GM21515 (cell line): ENCODE data around the gene CDKAL1.
"Not testable (repeated sequence)": the region's sequence is repeated elsewhere in the genome, so short reads cannot be mapped to it uniquely, and the experiment has no call there.

Experiments used
- ATAC-seq: cut with Tn5 transposase; IDR thresholded peaks from one replicate; pipeline ENCODE4 v1.9.1; 2021; ENCODE audit not compliant: unreplicated experiment

Gene CDKAL1

GRCh38 chr6:21049148-21049547 lies 514.9 kb downstream of the CDKAL1 start:
- ATAC-seq, result no peak

- ATAC-seq, result no peak
Observed at GRCh38 chr6:21049572-21049971, 515.3 kb downstream of the CDKAL1 start.

DNA sequence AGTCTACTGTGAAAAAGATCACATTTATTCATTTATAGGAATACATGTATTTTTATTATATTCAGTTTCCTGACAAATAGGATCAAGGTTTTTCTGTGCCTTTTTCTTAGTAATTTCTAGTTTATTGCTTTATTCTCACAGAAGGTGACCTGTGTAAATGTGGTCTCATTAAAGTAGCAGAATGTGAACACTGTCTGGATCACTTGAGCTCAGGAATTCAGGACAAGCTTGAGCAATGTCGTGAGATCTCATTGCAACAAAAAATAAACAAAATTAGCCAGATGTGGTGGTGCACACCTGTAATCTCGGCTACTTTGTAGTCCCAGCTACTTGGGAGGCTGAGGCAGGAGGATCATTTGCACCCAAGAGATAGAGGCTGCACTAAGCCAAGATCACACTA lies 516.7 kb downstream of the CDKAL1 start:
- no peak for ATAC-seq

- ATAC-seq, result no peak
Observed at GRCh38 chr6:21051777-21052176, 517.5 kb downstream of the CDKAL1 start.

GRCh38 chr6:21053612-21054011 lies 519.4 kb downstream of the CDKAL1 start:
- no peak for ATAC-seq

GRCh38 chr6:21055480-21055879 lies 521.2 kb downstream of the CDKAL1 start:
- not testable (repeated sequence) for ATAC-seq

- no peak for ATAC-seq
Observed at GRCh38 chr6:21061892-21062291, 527.6 kb downstream of the CDKAL1 start.

- no peak for ATAC-seq
Observed at GRCh38 chr6:21064756-21065340, 530.6 kb downstream of the CDKAL1 start.

DNA sequence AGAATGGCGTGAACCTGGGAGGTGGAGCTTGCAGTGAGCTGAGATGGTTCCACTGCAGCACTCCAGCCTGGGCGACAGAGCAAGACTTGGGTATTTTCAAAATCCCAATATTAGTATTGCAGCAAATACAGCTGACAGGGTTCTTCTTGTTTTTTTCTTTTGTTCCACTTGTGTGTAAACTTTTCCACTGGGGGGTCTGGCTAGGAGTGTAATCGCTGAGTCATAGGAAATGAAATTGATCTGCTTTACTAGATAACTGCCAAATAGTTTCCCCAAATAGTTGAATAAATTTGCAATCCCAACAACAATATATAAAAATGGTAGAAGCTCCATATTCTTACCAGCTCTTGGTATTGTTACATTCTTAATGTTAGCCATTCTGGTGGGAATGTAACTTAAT lies 533.3 kb downstream of the CDKAL1 start:
- ATAC-seq, result no peak

GRCh38 chr6:21070620-21071019 lies 536.4 kb downstream of the CDKAL1 start:
- no peak for ATAC-seq

DNA sequence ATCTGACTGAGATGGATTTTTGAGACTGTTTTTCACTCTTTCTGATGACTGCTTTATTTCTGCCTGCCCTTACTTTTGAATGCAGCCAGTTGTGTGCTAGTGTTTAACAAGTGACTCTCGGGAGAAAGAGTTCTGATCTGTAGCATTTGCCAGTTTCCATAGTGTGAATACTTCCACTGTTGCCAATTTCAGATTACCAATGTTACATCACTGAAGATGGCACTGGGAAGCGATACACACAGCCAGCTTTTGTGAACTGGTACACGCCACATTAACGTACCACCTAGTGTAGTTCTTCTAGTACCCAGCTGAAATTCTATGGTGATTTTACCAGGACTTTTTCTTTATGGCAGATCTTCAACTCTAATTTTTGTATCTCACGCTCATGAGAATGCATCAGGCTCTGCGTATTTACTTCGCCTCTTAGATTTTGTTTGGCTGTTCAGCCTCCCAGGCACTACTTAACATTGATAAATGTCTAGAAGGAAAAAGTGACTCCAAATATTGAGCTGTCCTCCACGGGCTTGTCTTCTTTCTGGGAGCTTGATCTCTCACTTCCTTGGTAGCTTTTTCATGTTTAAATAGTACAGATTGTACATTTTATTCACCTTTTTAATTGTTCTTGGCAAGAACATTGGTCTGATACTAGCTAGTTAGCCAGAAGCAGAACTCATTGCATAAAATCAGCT lies 537.7 kb downstream of the CDKAL1 start:
- ATAC-seq, result no peak

DNA sequence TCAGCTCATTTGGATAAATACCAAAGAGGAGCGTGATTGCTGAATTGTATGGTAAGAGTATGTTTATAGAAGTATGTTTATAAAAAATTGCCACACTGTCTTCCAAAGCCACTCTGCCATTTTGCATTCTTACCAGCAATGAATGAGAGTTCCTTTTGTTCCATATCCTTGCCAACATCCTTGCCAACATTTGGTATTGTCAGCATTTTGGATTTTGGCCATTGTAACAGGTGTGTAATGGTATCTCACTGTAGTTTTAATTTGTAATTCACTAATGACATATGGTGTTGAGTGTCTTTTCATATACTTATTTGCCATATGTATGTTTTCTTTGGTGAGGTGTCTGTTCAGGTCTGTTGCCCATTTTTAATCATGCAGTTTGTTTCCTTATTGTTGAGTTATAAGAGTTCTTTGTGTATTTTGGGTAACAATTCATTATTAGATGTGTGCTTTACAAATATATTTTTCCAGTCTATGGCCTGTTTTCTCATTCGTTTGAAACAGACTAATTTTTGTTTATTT lies 539.1 kb downstream of the CDKAL1 start:
- ATAC-seq, result no peak

DNA sequence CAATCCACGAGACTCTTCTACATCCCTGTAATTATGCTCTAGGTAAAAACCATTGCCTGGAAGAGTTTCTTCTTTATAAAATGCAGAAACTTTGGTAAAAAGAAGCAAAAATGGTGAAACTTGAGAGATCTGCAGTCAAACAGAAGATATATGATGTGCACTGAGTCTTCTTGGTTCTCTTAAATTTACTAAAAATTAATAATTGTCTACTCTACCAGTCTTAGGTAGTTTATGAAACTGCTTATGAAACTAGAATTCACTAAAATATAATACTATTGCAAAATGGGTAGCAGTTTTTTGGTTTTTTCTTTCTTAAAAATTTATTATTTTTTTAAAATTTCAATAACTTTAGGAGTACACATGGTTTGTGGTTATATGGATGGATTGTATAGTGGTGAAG lies 540.2 kb downstream of the CDKAL1 start:
- no peak for ATAC-seq

- no peak for ATAC-seq
Observed at GRCh38 chr6:21075986-21076385, 541.7 kb downstream of the CDKAL1 start.

DNA sequence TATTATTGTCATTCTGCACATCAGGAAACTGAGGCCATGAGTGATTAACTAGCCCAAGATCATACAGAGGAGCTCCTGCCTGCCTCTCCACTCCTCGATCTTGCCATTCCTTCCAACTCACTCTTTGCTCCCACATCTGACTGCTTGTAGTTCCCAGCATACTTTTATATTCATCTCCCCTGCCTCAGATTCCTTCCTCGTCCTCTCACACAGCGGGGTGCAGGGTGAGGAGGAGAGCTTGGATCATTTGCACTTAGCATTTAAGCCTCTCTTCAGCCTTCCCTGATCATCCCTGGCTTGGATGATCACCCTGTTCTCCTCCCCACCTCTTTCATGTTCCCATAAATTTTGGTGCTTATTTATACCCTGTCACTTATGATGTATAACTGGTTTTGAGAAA lies 544.2 kb downstream of the CDKAL1 start:
- ATAC-seq, result no peak

- no peak for ATAC-seq
Observed at GRCh38 chr6:21079468-21080048, 545.3 kb downstream of the CDKAL1 start.

- no peak for ATAC-seq
Observed at GRCh38 chr6:21080221-21080620, 546.0 kb downstream of the CDKAL1 start.

DNA sequence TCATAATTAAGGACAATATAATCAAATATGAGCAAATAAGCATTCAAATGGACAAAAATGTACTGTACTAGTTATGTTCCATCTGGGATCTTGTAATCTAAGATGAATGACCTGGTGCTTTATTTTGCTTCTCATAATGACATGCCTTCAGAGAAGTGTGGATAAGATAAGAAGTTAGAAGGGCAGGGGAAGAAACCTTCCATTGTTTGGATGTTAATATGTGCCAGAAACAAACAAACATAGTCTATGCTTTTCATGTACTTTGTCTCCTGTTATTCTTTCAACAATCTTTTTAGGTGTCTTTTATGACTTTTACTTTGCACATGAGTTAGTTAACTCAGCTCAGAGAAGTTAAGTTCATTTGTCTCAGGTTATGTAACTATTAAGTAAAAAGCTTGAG lies 547.8 kb downstream of the CDKAL1 start:
- no peak for ATAC-seq

DNA sequence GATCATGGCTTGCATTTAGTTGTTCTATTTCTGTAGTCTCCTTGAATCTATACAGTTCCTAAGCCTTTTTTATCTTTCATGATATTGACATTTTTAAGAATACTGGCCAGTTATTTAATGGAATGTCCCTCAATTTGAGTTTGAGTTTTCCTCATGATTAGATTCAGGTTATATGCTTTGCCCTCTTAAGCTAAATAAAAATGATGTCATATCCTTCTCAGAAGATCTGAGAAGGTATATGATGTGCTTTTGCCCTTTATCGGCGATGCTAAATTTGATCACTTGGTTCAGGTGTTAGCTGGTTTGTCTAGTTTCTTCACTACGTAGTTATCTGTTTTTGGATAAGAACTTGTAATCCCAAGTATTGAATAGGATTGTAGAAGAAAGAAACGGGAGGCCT lies 549.5 kb downstream of the CDKAL1 start:
- ATAC-seq, result no peak

- no peak for ATAC-seq
Observed at GRCh38 chr6:21084656-21085055, 550.4 kb downstream of the CDKAL1 start.

DNA sequence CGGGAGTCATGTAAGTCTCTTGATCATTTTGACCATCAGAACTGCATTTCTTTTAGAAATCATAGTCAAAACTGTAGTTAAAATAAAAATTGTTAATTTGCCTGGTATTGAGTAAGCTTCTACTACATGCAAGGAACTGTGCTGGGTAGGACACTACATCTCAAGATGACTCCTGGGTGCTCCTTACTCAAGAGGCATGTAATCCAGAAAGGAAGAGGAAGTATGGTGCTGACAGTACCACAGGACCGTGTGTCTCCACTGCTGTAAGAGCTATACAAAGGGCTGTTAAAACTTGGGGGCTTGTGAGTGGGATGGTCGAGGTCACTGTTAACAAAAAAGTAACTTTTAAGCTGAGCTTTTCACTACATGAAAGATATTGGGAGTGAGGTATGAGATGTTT lies 551.0 kb downstream of the CDKAL1 start:
- no peak for ATAC-seq

DNA sequence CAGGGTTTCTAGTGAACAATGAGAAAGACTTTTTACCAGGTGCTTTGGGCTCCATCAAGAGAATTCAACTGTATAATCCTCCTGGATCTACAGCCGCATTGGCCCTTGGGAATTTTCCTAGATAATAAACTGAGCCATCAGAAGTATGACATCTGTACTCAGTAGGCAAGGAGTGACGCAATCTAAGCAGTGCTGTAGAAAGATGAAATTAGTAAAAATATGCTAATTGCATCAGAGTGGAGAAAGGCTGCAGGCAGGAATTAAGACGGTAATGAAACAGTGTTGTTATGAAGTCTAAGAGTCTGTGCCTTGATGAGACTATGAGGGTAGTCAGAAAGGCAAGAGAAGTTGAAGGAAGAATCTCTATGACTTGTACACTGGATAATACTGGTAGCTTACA lies 551.4 kb downstream of the CDKAL1 start:
- ATAC-seq, result no peak
